Measurements from ENCODE around the gene SDHAF3.

SDHAF3 gene

DNA sequence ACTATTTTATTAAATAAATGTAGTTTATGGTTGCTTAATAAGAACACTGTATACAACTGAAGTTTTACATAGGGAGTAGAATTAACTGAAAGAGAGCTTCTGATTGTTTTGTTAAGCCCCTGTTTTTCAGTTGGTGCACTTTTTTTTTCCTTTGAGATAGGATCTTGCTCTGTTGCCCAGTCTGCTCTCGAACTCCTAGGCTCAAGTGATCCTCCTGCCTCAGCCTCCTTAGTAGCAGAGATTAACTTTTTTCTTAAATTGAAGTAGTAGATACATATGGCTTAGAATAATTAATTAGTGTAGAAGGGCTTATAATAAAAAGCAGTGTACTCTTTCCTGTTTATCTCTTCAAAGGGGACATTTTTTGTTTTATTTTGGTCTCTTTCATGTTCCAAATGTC lies 11.2 kb downstream of the SDHAF3 start:
- DNase-seq (ENCODE audit: low read depth): no peak
- no peak overlapping the region for H3K4me3 ChIP-seq (ENCODE audit: low read depth, low read length)
- no peak for TF ChIP-seq CTCF (IDR thresholded peaks at IDR 0.05; ENCODE audit: low read depth, low read length)
- no peak for TF ChIP-seq POLR2A (IDR thresholded peaks at IDR 0.05; ENCODE audit: extremely low read depth, insufficient read length)
- TF ChIP-seq MAX (IDR thresholded peaks at IDR 0.05; ENCODE audit: low read depth, low read length): no peak
- no peak for TF ChIP-seq MYC (IDR thresholded peaks at IDR 0.05; ENCODE audit: low read depth, low read length)

GRCh38 chr7:97130417-97131139 lies 13.1 kb downstream of the SDHAF3 start:
- no peak overlapping the region for H3K4me3 ChIP-seq (ENCODE audit: low read depth, low read length)
- no peak for DNase-seq (ENCODE audit: low read depth)
- TF ChIP-seq MYC (IDR thresholded peaks at IDR 0.05; ENCODE audit: low read depth, low read length) (no peak), MAX (IDR thresholded peaks at IDR 0.05; ENCODE audit: low read depth, low read length) (no peak), POLR2A (IDR thresholded peaks at IDR 0.05; ENCODE audit: extremely low read depth, insufficient read length) (no peak), CTCF (IDR thresholded peaks at IDR 0.05; ENCODE audit: low read depth, low read length) (no peak)

GRCh38 chr7:97133159-97133558 lies 15.7 kb downstream of the SDHAF3 start:
- DNase-seq (ENCODE audit: low read depth): no peak
- no peak for TF ChIP-seq CTCF (IDR thresholded peaks at IDR 0.05; ENCODE audit: low read depth, low read length)
- no peak for TF ChIP-seq POLR2A (IDR thresholded peaks at IDR 0.05; ENCODE audit: extremely low read depth, insufficient read length)
- no peak for TF ChIP-seq MYC (IDR thresholded peaks at IDR 0.05; ENCODE audit: low read depth, low read length)
- TF ChIP-seq MAX (IDR thresholded peaks at IDR 0.05; ENCODE audit: low read depth, low read length): no peak

GRCh38 chr7:97138830-97139229 lies 21.3 kb downstream of the SDHAF3 start:
- TF ChIP-seq MYC (IDR thresholded peaks at IDR 0.05; ENCODE audit: low read depth, low read length) (no peak), MAX (IDR thresholded peaks at IDR 0.05; ENCODE audit: low read depth, low read length) (no peak), POLR2A (IDR thresholded peaks at IDR 0.05; ENCODE audit: extremely low read depth, insufficient read length) (no peak), CTCF (IDR thresholded peaks at IDR 0.05; ENCODE audit: low read depth, low read length) (no peak)
- no peak for DNase-seq (ENCODE audit: low read depth)
- no peak overlapping the region for H3K4me3 ChIP-seq (ENCODE audit: low read depth, low read length)

More at GRCh38 chr7:97133159-97133558, 15.7 kb downstream of the SDHAF3 start:
- H3K4me3 ChIP-seq (ENCODE audit: low read depth, low read length): no peak overlapping the region

DNA sequence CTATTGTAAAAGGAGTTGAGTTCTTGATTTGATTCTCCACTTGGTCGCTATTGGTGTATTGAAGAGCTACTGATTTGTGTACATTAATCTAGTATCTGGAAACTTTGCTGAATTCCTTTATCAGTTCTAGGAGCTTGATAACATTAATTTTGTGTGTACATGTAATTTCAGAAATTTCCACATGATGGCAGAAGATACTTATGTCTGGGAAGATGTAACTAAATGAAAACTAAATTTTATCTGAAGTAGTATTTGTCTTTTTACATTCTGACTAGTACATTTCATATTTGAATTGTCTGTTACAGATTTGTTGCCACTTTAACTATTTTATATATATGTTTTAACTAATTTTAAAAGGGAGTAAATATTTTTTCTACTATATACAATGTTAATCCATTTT lies 27.6 kb downstream of the SDHAF3 start:
- peak; percentile 56 for DNase-seq (ENCODE audit: low read depth)
- H3K4me3 ChIP-seq (ENCODE audit: low read depth, low read length): no peak overlapping the region
- TF ChIP-seq CTCF (IDR thresholded peaks at IDR 0.05; ENCODE audit: low read depth, low read length): peak; percentile 9
- TF ChIP-seq MAX (IDR thresholded peaks at IDR 0.05; ENCODE audit: low read depth, low read length): no peak
